ENCODE results near the gene ADAMTS10. TPM values are rescaled to one million over a fixed set of nuclear protein-coding genes. Genes with fewer than 3 reads are reported as not detected.

The ADAMTS10 gene
- total and polyA plus RNA-seq, 2 of the 13 experiments (the other 11 are each of a cell fraction or from before 2014, with no cell fraction given), result 0.49 to 1.7 TPM

DNA sequence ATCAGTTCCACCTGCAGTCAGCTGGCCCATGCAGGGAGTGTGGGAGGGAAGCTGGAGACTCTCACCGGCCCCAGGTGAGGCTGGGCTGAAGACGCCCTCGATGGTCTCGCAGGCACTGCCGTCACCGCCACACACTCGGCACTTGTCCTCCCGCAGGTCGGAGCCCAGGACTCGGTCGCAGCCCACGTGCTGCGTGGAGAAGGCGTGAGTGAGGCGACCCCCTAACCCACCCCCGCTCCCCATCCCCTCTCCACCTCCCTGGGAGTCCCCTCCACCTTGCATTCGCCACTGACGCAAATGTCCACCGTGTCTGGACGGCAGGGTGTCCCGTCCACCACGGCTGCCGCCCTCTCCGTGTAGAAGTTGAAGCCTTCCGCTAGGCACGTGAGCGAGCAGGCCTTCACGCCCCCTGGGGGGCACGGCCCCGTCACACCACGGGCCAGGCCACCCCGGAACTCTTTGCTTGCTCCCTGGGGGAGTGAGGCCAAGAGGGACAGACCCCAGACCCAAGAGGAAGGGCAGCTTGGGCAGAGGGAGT lies 21.3 kb downstream of the ADAMTS10 start:
- H3K9ac ChIP-seq (ENCODE audit: insufficient read depth, low read depth, low read length), result no peak overlapping the region
- POLR2A ChIA-PET, result no interaction called here
- H3K27me3 ChIP-seq (ENCODE audit: control insufficient read depth in 1 of 2, insufficient read depth in 2 of 2, low read length in 2 of 2), result peaks cover 2 to 3% of the 10 kb centered on the region in 2 experiments; a peak in 1 of 5 replicates
- H3K9me3 ChIP-seq (ENCODE audit: low read length), result peaks cover 11% of the 10 kb centered on the region
- no peak overlapping the region for H2AFZ ChIP-seq (ENCODE audit: low read length)
- H3K36me3 ChIP-seq (replicated peaks in 1 of 2; ENCODE audit: control insufficient read depth in 1 of 2, insufficient read depth in 2 of 2, low read length in 2 of 2), result no peaks in the 10 kb centered on the region
- no peaks in the 10 kb centered on the region for H3K4me1 ChIP-seq (ENCODE audit: insufficient read depth, low read length)
- FAIRE-seq, result no peak
- DNase-seq (ENCODE audit: low spot score), result no peak
- no peaks in the 10 kb centered on the region for H3K79me2 ChIP-seq (ENCODE audit: insufficient read depth, low read length)
- 73% methylated on average over 11 of the region's 32 CpGs for WGBS (ENCODE audit: low lambda C conversion rate)
- H3K4me2 ChIP-seq (ENCODE audit: low read depth, low read length), result no peak overlapping the region
- in situ Hi-C loops (cut with HindIII; ENCODE audit: extremely low pct_ligation_motif_present, low pct_unique_long_range_greater_than_20kb) (no loop called here), intact Hi-C loops (cut with micrococcal nuclease; ENCODE audit: unreplicated experiment) (no loop called here)
- H3K4me3 ChIP-seq (replicated peaks in 1 of 3; ENCODE audit: insufficient read depth in 1 of 3, low read depth in 2 of 3, low read length in 3 of 3), result no peak overlapping the region
- CTCF ChIA-PET (ENCODE audit: low intra/inter-chr PET ratio, low total read pairs), result no interaction called here
- no peak overlapping the region for H3K27ac ChIP-seq (ENCODE audit: extremely low read length, insufficient read depth, low read length)
- no TSS peak for BruUV-seq (replicated peaks)
- no peak for ATAC-seq
- no peaks in the 10 kb centered on the region for H4K20me1 ChIP-seq (ENCODE audit: insufficient read depth, low read length)
- TF ChIP-seq, protein P1, sequence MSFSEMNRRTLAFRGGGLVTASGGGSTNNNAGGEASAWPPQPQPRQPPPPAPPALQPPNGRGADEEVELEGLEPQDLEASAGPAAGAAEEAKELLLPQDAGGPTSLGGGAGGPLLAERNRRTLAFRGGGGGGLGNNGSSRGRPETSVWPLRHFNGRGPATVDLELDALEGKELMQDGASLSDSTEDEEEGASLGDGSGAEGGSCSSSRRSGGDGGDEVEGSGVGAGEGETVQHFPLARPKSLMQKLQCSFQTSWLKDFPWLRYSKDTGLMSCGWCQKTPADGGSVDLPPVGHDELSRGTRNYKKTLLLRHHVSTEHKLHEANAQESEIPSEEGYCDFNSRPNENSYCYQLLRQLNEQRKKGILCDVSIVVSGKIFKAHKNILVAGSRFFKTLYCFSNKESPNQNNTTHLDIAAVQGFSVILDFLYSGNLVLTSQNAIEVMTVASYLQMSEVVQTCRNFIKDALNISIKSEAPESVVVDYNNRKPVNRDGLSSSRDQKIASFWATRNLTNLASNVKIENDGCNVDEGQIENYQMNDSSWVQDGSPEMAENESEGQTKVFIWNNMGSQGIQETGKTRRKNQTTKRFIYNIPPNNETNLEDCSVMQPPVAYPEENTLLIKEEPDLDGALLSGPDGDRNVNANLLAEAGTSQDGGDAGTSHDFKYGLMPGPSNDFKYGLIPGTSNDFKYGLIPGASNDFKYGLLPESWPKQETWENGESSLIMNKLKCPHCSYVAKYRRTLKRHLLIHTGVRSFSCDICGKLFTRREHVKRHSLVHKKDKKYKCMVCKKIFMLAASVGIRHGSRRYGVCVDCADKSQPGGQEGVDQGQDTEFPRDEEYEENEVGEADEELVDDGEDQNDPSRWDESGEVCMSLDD (CRISPR knock-in tag; IDR thresholded peaks at IDR 0.05; ENCODE audit: borderline replicate concordance), result no peak
- TF ChIP-seq ZFP36L2 (CRISPR knock-in tag; IDR thresholded peaks at IDR 0.05), result no peak
- TF ChIP-seq, protein P2, sequence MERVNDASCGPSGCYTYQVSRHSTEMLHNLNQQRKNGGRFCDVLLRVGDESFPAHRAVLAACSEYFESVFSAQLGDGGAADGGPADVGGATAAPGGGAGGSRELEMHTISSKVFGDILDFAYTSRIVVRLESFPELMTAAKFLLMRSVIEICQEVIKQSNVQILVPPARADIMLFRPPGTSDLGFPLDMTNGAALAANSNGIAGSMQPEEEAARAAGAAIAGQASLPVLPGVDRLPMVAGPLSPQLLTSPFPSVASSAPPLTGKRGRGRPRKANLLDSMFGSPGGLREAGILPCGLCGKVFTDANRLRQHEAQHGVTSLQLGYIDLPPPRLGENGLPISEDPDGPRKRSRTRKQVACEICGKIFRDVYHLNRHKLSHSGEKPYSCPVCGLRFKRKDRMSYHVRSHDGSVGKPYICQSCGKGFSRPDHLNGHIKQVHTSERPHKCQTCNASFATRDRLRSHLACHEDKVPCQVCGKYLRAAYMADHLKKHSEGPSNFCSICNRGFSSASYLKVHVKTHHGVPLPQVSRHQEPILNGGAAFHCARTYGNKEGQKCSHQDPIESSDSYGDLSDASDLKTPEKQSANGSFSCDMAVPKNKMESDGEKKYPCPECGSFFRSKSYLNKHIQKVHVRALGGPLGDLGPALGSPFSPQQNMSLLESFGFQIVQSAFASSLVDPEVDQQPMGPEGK (CRISPR knock-in tag; IDR thresholded peaks at IDR 0.05), result no peak
- no peak for TF ChIP-seq ZBTB20 (CRISPR knock-in tag; IDR thresholded peaks at IDR 0.05; ENCODE audit: borderline replicate concordance, low read depth)
- no peak for TF ChIP-seq DNMT3B (CRISPR knock-in tag; conservative IDR thresholded peaks at IDR 0.05)
- TF ChIP-seq ZNF251 (CRISPR knock-in tag; IDR thresholded peaks at IDR 0.05), result no peak
- no peak for TF ChIP-seq SP2 (CRISPR knock-in tag; IDR thresholded peaks at IDR 0.05)
- TF ChIP-seq POLR2G (IDR thresholded peaks at IDR 0.05; ENCODE audit: low read depth, low read length), result no peak
- TF ChIP-seq, protein P3, sequence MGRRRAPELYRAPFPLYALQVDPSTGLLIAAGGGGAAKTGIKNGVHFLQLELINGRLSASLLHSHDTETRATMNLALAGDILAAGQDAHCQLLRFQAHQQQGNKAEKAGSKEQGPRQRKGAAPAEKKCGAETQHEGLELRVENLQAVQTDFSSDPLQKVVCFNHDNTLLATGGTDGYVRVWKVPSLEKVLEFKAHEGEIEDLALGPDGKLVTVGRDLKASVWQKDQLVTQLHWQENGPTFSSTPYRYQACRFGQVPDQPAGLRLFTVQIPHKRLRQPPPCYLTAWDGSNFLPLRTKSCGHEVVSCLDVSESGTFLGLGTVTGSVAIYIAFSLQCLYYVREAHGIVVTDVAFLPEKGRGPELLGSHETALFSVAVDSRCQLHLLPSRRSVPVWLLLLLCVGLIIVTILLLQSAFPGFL (CRISPR knock-in tag; IDR thresholded peaks at IDR 0.05), result no peak
- TF ChIP-seq, protein P4, sequence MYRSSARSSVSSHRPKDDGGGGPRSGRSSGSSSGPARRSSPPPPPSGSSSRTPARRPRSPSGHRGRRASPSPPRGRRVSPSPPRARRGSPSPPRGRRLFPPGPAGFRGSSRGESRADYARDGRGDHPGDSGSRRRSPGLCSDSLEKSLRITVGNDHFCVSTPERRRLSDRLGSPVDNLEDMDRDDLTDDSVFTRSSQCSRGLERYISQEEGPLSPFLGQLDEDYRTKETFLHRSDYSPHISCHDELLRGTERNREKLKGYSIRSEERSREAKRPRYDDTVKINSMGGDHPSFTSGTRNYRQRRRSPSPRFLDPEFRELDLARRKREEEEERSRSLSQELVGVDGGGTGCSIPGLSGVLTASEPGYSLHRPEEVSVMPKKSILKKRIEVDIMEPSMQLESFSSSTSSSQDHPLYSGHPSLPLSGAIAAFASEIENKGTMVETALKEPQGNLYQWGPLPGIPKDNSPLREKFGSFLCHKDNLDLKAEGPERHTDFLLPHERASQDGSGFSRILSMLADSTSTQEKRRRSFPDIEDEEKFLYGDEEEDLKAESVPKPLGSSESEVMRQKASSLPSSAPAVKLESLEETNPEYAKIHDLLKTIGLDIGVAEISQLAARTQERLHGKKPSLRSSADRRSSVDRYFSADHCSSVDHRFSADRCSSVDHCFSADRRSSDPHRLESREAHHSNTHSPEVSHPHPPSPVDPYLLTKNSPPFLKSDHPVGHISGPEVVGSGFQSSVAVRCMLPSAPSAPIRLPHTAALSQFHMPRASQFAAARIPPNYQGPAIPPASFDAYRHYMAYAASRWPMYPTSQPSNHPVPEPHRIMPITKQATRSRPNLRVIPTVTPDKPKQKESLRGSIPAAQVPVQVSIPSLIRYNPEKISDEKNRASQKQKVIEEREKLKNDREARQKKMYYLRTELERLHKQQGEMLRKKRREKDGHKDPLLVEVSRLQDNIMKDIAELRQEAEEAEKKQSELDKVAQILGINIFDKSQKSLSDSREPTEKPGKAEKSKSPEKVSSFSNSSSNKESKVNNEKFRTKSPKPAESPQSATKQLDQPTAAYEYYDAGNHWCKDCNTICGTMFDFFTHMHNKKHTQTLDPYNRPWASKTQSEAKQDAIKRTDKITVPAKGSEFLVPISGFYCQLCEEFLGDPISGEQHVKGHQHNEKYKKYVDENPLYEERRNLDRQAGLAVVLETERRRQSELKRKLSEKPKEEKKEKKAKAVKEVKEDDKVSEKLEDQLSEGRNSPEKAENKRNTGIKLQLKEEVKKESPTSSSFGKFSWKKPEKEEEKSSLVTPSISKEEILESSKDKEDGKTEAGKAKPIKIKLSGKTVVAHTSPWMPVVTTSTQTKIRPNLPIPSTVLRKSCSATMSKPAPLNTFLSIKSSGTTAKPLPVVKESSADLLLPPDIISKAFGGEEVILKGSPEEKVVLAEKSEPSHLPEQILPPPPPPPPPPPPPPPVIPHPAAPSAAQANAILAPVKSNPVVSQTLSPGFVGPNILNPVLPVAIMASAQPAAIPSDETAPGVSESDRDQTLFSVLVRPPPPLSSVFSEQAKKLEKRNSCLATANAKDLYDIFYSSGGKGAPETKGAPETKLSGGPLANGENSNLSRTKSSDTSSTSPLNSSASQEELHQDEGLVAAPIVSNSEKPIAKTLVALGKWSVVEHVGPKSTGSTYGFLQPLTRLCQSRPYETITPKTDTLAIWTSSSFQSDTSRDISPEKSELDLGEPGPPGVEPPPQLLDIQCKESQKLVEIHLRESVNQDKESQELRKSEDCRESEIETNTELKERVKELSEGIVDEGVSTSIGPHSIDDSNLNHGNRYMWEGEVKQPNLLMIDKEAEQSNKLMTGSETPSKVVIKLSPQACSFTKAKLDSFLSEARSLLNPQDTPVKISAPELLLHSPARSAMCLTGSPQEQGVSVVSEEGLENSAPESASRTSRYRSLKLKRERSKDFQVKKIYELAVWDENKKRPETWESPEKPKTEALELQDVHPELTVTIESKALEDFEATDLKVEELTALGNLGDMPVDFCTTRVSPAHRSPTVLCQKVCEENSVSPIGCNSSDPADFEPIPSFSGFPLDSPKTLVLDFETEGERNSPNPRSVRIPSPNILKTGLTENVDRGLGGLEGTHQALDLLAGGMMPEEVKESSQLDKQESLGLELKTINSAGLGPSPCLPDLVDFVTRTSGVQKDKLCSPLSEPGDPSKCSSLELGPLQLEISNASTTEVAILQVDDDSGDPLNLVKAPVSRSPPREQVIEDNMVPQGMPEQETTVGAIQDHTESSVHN (CRISPR knock-in tag; IDR thresholded peaks at IDR 0.05), result no peak

Data from HepG2 (cell line).